NCI-H2227 treated with DMSO at 0.1 percent for 48 hours (cell line): ENCODE measurements around the gene SMCO4.
"Not testable (repeated sequence)": the region's sequence is repeated elsewhere in the genome, so short reads cannot be mapped to it uniquely, and the experiment has no call there.

Source experiments
- DNase-seq: peaks from one replicate; lab custom pipeline; 2025; lab: John Stamatoyannopoulos, UW

SMCO4 gene

DNA sequence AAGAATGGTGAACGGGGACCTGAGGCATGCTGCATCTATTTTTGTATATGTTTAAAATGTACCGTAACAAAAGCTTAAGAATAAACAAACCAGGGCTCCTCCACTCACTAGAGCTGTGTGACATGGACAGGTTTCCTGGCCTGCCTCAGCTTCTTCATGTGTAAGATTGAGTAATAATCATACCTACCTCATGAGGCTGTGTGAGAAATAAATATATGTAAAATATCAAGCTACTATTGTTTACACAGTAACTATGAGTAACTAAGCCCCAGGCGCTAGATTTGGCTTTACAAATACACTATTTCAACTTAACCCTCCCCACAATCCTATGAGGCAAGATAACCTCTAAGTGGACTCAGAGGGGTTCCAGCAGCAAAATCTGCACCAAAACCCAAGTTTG is 66.4 kb downstream of the SMCO4 start:
- DNase-seq = no peak

DNA sequence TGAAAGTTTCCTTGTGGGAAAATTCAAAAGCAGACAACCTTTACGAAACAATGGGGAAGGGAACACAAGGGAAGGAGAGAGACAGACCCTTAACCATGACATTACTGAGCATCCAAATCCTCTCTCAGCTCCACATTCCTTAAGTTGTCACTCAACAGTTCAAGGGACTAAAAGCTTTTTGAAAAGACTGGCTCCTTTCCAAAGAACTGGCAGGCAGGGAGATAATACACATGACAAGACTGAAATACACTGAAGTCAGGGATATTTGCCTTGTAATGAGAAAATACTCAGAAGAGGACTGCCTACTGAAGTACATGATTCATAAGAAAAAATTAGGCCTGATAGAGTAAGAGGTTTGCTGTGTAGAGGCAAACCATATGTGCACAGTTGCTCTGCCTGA is 69.1 kb downstream of the SMCO4 start:
- no peak for DNase-seq

GRCh38 chr11:93468290-93468689 is 74.9 kb downstream of the SMCO4 start:
- no peak for DNase-seq

DNA sequence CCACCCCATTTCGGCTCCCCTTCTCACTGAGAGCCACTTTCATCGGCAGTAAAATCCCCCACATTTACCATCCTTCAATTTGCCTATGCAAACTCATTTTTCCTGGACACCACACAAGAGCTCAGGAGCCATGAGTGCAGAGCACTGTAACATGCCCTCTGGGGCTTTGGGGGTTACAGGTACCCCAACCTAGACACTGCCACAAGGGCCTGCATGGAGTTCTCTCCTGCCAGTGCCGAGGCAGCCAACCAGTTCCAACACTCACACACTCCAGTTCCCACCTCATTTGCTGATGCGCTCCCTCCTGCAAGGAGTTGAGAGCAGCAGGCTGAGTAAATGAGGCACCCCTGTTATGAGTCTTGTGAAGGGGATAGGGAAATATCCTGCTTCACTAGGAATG is 76.1 kb downstream of the SMCO4 start:
- DNase-seq = no peak

DNA sequence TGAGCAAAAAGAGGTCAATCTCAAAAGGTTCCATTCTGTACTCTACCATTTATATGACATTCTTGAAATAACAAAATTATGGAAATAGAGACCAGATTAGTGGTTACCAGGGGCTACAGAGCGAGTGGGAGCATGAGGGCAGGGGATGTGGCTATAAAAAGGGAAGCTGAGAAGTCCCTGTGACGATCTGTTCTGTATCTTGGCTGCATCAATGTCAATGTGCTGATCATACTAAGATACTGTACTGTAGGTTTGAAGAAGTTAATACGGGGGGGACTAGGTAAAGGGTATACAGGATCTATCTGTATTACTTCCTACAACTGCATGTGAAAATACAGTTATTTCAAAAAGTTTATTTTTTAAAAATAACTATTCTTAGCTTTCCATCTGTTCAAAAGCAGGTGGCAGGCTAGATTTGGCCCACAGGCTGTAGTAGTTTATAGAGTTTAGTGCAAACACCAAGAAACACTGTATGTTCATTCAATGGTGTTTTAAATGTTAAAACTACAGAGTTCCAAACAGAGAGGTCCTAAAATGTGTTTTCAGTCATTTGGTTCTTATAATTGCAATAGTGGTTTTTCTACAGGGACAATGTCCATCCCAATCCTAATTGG is 78.2 kb downstream of the SMCO4 start:
- no peak for DNase-seq

DNA sequence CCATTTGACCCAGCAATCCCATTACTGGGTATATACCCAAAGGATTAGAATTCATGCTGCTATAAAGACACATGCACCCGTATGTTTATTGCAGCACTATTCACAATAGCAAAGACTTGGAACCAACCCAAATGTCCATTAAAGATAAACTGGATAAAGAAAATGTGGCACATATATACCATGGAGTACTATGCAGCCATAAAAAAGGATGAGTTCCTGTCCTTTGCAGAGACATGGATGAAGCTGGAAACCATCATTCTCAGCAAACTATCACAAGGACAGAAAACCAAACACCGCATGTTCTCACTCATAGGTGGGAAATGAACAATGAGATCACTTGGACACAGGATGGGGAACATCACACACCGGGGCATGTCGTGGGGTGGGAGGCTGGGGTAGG is 79.5 kb downstream of the SMCO4 start:
- DNase-seq = not testable (repeated sequence)

DNA sequence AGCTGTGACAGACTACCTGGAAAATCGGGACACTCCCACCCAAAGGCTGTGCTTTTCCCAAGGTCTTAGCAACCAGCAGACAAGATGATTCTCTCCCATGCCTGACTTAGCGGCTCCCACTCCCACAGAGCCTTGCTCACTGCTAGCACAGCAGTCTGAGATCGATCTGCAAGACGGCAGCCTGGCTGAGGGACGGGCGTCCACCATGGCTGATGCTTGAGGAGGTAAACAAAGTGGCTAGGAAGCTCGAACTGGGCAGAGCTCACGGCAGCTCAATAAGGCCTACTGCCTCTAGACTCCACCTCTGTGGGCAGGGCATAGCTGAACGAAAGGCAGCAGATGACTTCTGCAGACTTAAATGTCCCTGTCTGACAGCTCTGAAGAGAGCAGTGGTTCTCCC is 84.9 kb downstream of the SMCO4 start:
- DNase-seq = no peak

- DNase-seq = peak; percentile 61
Observed at GRCh38 chr11:93444617-93445073, 98.5 kb downstream of the SMCO4 start.

GRCh38 chr11:93443232-93443631 is 100.0 kb downstream of the SMCO4 start:
- DNase-seq = not testable (repeated sequence)

GRCh38 chr11:93432247-93432646 is 110.9 kb downstream of the SMCO4 start:
- no peak for DNase-seq
